GM12801 (cell line): Measurements from ENCODE around the gene SLC34A3.

ENCODE experiments used
- TF ChIP-seq, protein P1 (sequence below): IDR thresholded peaks from one replicate; pipeline ENCODE4 v1.5.1; 2011; ENCODE audit warnings: control low read depth; ENCODE audit not compliant: insufficient read length; ENCODE audit errors: extremely low read depth

SLC34A3 gene

DNA sequence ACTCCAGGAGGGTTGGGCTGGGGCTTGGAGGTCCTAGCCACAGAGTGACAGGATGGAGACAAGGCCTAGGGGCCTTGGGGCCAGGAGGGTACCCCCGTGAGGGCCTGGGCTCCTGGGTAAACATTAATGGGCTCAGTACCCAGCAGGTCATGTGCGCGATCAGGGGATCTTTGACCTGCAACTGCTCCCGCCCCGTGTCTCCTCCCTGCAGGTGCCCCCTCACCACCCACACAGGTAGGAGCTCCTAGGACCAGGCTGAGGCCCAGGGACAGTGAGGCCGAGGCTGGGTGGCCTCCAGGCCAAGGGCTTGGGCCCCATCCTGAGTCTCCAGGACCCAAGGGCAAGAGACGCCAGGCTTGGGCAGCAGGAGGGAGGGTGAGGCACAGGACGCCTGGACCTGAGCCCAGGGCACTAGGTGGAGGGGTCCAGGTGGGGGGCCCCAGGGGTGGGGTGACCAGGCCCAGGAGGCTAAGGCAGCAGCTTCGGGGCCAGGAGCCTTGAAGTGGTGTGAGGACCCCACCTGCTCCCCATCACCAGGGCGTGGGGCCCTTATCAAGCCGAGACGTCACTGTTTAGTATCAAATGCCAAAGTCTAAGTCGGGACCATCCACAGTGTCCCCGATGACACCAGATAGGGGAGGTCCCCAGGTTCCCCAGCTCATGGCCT lies at the start of gene SLC34A3:
SLC34A3 (plus strand) TSS at position 197 of the 667 bp plus-strand sequence. CDS start 802 bp downstream, outside the sequence.
- TF ChIP-seq, protein P1, sequence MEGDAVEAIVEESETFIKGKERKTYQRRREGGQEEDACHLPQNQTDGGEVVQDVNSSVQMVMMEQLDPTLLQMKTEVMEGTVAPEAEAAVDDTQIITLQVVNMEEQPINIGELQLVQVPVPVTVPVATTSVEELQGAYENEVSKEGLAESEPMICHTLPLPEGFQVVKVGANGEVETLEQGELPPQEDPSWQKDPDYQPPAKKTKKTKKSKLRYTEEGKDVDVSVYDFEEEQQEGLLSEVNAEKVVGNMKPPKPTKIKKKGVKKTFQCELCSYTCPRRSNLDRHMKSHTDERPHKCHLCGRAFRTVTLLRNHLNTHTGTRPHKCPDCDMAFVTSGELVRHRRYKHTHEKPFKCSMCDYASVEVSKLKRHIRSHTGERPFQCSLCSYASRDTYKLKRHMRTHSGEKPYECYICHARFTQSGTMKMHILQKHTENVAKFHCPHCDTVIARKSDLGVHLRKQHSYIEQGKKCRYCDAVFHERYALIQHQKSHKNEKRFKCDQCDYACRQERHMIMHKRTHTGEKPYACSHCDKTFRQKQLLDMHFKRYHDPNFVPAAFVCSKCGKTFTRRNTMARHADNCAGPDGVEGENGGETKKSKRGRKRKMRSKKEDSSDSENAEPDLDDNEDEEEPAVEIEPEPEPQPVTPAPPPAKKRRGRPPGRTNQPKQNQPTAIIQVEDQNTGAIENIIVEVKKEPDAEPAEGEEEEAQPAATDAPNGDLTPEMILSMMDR, result no peak

DNA sequence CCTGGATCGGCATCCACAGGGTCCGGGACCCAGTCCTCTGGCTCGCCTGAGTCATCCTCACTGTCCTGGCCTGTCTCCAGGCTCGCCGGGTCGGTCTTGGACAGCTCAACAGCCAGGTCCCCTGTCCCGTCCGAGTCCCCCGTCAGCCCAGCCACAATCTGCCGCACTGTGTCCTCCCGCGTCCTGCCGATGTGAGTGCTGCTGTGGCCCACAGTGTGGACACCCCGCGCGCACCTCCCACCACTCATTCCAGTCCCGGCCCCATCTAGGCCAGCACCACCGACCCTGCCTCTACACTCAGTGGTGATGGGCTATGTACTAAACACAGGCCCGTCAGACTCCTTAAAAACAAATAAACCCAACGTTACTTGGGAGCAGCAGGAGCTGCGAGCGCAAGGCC lies 49.0 kb upstream of the SLC34A3 start:
- TF ChIP-seq, protein P1, result no peak

DNA sequence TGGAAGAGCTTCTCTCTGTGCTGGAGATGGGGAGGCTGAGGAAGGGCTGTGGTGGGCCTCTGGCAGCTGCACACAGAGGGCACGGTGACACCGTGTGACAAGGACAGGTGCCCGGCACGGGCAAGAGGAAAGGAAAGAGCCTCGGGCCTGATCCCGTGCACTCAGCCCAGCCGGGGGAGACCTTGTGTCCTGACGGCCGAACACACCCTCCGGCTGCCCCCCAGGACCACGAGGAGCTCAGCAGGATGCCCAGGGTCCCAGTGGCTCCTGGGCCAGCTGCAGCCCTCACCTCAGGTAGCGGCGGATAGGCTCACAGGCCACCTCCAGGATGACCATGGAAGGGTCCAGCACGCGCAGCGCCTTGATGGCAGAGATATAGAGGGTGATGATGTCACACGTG lies 47.9 kb upstream of the SLC34A3 start:
- TF ChIP-seq, protein P1, result no peak

DNA sequence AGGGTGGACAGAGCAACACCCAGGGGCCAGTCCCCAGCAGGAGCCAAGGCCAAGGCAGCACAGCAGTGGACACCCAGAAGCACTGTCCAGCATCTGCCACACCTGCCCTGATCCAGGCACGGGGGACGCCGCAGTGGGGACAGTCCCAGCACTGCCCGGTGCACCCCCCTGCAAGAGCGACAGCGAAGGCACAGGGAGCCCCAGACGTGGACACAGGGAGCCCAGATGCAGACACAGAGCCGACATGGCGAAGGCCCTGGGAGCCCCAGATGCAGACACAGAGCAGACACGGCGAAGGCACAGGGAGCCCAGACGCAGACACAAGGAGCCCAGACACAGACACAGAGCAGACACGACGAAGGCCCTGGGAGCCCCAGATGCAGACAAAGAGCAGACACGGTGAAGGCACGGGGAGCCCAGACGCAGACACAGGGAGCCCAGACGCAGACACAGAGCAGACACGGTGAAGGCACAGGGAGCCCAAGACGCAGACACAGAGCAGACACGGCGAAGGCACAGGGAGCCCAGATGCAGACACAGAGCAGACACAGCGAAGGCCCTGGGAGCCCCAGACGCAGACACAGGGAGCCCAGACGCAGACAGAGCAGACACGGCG lies 46.6 kb upstream of the SLC34A3 start:
- TF ChIP-seq, protein P1, result no peak

DNA sequence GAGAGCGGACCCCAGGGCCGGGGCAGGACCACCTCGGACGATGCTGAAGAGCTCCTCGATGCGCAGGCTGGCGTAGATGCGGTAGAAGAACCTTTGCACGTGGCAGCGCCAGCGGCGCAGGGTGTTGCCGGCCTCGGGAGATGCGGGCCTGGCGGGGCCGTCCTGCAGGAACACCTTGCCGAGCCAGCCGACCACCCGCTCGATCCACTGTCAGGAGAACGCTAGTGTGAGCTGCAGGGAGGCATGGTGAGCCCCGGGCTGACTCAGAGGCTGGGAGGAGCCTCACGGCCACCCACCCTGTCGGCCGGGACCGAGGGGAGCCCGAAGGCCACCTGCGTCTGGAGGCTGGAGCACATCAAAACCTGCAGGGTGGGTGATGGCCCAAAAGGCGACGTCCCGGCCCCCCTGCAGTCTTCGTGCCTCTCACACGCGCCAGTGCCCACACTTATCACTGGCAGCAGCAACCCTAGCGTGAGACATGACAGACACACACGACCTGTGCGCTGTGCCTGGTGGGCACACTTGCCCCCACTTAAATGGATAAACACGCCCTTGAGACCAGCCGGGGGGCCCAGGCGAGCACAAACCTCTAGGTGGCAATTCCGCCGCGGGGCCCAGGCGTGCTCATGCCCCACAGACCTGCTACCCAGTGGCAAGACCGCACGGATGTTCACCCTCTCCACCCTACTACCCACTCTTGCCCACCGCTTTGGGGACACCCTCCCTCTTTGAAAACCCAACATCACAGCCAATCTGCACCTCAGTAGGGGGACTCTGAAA lies 45.6 kb upstream of the SLC34A3 start:
- TF ChIP-seq, protein P1, result no peak

DNA sequence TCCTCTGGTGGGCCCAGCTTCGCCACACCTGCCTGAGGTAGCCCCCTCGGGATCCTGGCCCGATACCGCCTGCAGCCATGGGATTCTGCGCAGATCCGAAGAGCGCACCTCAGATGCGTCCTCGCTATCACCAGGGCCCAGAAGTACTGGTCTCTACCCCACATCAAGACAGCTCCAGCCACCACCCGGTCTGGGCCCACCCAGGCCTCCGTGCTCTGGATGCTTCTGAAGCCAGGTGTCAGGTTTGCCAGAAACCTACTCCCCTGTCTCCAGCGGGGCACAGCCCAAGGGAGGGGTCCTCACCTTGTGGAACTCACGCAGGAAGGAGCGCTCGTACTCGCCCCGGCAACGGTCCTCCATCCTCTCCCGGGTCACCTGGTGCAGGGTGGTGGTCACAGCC lies 44.8 kb upstream of the SLC34A3 start:
- TF ChIP-seq, protein P1, result no peak

DNA sequence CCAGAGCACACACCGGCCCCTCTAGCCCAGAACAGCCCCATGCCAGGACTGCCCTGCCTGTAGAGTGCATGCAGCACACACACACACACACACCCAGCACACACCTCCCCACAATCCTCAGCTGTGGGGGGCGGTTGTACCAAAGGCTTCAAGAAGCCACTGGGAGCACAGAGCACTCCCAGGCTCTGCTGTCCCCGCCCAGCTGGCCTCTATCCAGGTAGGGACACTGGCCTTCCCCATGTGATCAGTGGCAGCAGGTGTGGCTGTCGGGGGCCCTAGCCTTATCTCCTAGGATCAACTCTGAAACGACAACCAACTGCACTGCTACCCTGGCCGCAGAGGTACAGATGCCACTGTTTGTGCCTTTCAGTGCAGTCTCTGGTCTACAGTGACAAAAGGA lies 44.3 kb upstream of the SLC34A3 start:
- TF ChIP-seq, protein P1, result no peak
